GM12878 (cell line): ENCODE results near the gene FOXO1.

Source experiments
- POLR2AphosphoS5 ChIP-seq: IDR thresholded peaks from 2 replicates; pipeline ENCODE4 v1.6.1; 2011; ENCODE audit warnings: mild to moderate bottlenecking, low read length, inconsistent platforms
- SP1 ChIP-seq: IDR thresholded peaks from one replicate; pipeline ENCODE4 v1.6.1; 2011; ENCODE audit warnings: low read depth, low read length
- YY1 ChIP-seq: IDR thresholded peaks from 2 replicates; pipeline ENCODE4 v1.6.1; 2011; ENCODE audit warnings: low read depth, mild to moderate bottlenecking, low read length
- TF ChIP-seq, protein P1 (sequence below): fragments of 450-650 bp; IDR thresholded peaks from 2 replicates; pipeline ENCODE4 v1.6.1; 2017; ENCODE audit warnings: mild to moderate bottlenecking, low read depth, inconsistent platforms; ENCODE audit not compliant: poor library complexity, severe bottlenecking
- TF ChIP-seq, protein P2 (sequence below), 3 experiments: IDR thresholded peaks in 2 of 3; conservative IDR thresholded peaks in 1 of 3; 2 replicates each; pipeline ENCODE4 v1.5.1; 2011; ENCODE audit warnings: low read depth in 3 of 3, low read length in 3 of 3, mild to moderate bottlenecking in 3 of 3, control low read depth in 2 of 3, moderate library complexity in 2 of 3, inconsistent platforms in 1 of 3, mixed read lengths in 1 of 3; ENCODE audit not compliant: control insufficient read depth in 2 of 3, insufficient read depth in 1 of 3; ENCODE audit errors: extremely low read depth in 1 of 3

DNA sequence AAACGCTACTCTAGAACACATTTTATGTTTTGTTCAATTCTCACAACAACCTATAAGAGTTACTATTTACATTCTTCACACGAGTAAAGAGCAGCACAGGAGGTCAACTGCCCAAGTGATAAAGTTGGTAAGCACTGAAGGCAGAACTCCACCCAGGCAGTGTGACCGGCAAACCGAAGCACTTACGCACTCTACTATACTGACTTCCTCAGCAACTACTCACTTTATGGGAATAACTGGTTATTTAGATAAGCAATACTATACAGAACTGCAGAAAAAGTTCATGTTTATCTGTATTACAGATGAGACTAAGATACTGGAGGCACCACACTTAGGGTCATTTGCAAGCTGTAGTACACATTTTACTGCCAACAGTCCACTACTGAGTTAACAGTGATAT, 28.8 kb downstream of the FOXO1 start:
- TF ChIP-seq, protein P1, sequence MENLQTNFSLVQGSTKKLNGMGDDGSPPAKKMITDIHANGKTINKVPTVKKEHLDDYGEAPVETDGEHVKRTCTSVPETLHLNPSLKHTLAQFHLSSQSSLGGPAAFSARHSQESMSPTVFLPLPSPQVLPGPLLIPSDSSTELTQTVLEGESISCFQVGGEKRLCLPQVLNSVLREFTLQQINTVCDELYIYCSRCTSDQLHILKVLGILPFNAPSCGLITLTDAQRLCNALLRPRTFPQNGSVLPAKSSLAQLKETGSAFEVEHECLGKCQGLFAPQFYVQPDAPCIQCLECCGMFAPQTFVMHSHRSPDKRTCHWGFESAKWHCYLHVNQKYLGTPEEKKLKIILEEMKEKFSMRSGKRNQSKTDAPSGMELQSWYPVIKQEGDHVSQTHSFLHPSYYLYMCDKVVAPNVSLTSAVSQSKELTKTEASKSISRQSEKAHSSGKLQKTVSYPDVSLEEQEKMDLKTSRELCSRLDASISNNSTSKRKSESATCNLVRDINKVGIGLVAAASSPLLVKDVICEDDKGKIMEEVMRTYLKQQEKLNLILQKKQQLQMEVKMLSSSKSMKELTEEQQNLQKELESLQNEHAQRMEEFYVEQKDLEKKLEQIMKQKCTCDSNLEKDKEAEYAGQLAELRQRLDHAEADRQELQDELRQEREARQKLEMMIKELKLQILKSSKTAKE: no peak
- TF ChIP-seq, protein P2, sequence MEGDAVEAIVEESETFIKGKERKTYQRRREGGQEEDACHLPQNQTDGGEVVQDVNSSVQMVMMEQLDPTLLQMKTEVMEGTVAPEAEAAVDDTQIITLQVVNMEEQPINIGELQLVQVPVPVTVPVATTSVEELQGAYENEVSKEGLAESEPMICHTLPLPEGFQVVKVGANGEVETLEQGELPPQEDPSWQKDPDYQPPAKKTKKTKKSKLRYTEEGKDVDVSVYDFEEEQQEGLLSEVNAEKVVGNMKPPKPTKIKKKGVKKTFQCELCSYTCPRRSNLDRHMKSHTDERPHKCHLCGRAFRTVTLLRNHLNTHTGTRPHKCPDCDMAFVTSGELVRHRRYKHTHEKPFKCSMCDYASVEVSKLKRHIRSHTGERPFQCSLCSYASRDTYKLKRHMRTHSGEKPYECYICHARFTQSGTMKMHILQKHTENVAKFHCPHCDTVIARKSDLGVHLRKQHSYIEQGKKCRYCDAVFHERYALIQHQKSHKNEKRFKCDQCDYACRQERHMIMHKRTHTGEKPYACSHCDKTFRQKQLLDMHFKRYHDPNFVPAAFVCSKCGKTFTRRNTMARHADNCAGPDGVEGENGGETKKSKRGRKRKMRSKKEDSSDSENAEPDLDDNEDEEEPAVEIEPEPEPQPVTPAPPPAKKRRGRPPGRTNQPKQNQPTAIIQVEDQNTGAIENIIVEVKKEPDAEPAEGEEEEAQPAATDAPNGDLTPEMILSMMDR (IDR thresholded peaks at IDR 0.05 in 2 of 3, conservative IDR thresholded peaks at IDR 0.05 in 1 of 3; ENCODE audit: control insufficient read depth in 2 of 3, extremely low read depth in 1 of 3, insufficient read depth in 1 of 3, low read depth in 3 of 3, low read length in 3 of 3): no peak
- TF ChIP-seq SP1: no peak
- TF ChIP-seq YY1: no peak
- no peak for TF ChIP-seq POLR2AphosphoS5
